Loucy (cell line): ENCODE results near the gene PLPPR5.

ENCODE experiments used
- CTCF ChIP-seq: fragments of 200-600 bp; sonication (generic); conservative IDR thresholded peaks from 2 replicates; pipeline ENCODE4 v1.5.1; 2014; ENCODE audit warnings: mild to moderate bottlenecking, antibody characterized with exemption, low read length
- EZH2phosphoT487 ChIP-seq: fragments of 200-600 bp; IDR thresholded peaks from 2 replicates; pipeline ENCODE4 v1.6.1; 2018; ENCODE audit warnings: antibody characterized with exemption, mild to moderate bottlenecking, moderate library complexity, borderline replicate concordance

- TF ChIP-seq CTCF (no peak), EZH2phosphoT487 (no peak)
These were observed 47.1 kb upstream of the PLPPR5 start for GRCh38 chr1:99051611-99052283.
